ENCODE data around the gene ANKRD62. TPM values are rescaled to one million over a fixed set of nuclear protein-coding genes. Genes with fewer than 3 reads are reported as not detected.
A peak's percentile ranks its signal among the peaks of the same experiment; 100 is the strongest.

The ANKRD62 gene
- total and polyA plus RNA-seq, 9 of the 15 experiments (the other 6 are each of a cell fraction or from before 2014, with no cell fraction given): 0.16 to 1.1 (median 0.45) TPM; not detected in 1

GRCh38 chr18:12092398-12093229 lies 1.0 kb upstream of the ANKRD62 start (continued):
- TF ChIP-seq, protein P1, sequence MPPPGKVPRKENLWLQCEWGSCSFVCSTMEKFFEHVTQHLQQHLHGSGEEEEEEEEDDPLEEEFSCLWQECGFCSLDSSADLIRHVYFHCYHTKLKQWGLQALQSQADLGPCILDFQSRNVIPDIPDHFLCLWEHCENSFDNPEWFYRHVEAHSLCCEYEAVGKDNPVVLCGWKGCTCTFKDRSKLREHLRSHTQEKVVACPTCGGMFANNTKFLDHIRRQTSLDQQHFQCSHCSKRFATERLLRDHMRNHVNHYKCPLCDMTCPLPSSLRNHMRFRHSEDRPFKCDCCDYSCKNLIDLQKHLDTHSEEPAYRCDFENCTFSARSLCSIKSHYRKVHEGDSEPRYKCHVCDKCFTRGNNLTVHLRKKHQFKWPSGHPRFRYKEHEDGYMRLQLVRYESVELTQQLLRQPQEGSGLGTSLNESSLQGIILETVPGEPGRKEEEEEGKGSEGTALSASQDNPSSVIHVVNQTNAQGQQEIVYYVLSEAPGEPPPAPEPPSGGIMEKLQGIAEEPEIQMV (tag; conservative IDR thresholded peaks at IDR 0.05; ENCODE audit: low read depth): no peak
- TF ChIP-seq ZNF75A (CRISPR knock-in tag; IDR thresholded peaks at IDR 0.05): no peak
- no peak for TF ChIP-seq YY1 (IDR thresholded peaks at IDR 0.05; ENCODE audit: borderline replicate concordance in 1 of 3, control insufficient read depth in 1 of 3, extremely low read depth in 1 of 3, insufficient read depth in 3 of 3, insufficient read length in 1 of 3, insufficient replicate concordance in 2 of 3, low read depth in 1 of 3, low read length in 2 of 3)
- no peak for TF ChIP-seq TAF15 (IDR thresholded peaks at IDR 0.05; ENCODE audit: low read depth, low read length)
- TF ChIP-seq, protein P2, sequence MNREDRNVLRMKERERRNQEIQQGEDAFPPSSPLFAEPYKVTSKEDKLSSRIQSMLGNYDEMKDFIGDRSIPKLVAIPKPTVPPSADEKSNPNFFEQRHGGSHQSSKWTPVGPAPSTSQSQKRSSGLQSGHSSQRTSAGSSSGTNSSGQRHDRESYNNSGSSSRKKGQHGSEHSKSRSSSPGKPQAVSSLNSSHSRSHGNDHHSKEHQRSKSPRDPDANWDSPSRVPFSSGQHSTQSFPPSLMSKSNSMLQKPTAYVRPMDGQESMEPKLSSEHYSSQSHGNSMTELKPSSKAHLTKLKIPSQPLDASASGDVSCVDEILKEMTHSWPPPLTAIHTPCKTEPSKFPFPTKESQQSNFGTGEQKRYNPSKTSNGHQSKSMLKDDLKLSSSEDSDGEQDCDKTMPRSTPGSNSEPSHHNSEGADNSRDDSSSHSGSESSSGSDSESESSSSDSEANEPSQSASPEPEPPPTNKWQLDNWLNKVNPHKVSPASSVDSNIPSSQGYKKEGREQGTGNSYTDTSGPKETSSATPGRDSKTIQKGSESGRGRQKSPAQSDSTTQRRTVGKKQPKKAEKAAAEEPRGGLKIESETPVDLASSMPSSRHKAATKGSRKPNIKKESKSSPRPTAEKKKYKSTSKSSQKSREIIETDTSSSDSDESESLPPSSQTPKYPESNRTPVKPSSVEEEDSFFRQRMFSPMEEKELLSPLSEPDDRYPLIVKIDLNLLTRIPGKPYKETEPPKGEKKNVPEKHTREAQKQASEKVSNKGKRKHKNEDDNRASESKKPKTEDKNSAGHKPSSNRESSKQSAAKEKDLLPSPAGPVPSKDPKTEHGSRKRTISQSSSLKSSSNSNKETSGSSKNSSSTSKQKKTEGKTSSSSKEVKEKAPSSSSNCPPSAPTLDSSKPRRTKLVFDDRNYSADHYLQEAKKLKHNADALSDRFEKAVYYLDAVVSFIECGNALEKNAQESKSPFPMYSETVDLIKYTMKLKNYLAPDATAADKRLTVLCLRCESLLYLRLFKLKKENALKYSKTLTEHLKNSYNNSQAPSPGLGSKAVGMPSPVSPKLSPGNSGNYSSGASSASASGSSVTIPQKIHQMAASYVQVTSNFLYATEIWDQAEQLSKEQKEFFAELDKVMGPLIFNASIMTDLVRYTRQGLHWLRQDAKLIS (CRISPR knock-in tag; IDR thresholded peaks at IDR 0.05): no peak
- peak; percentile 57 for TF ChIP-seq CTCFL (IDR thresholded peaks at IDR 0.05; ENCODE audit: borderline replicate concordance, insufficient read depth, low read depth, low read length, poor library complexity, severe bottlenecking)
- TF ChIP-seq SIN3A (IDR thresholded peaks at IDR 0.05; ENCODE audit: borderline replicate concordance in 2 of 2, control insufficient read depth in 1 of 2, low read depth in 2 of 2, low read length in 2 of 2): no peak
- no peak for TF ChIP-seq HDGF (IDR thresholded peaks at IDR 0.05)
- no peak for TF ChIP-seq ZNF280B (CRISPR knock-in tag; IDR thresholded peaks at IDR 0.05)
- TF ChIP-seq YBX1 (IDR thresholded peaks at IDR 0.05): no peak
- no peak for TF ChIP-seq U2AF1 (optimal IDR thresholded peaks at IDR 0.05; ENCODE audit: low read depth, low read length)
- TF ChIP-seq ZNF431 (CRISPR knock-in tag; IDR thresholded peaks at IDR 0.05): no peak
- TF ChIP-seq NFE2 (IDR thresholded peaks at IDR 0.05; ENCODE audit: low read depth): no peak
- no peak for TF ChIP-seq ZBTB8A (IDR thresholded peaks at IDR 0.05; ENCODE audit: partially characterized antibody)
- no peak for TF ChIP-seq ZFP1 (CRISPR knock-in tag; IDR thresholded peaks at IDR 0.05)
- no peak for TF ChIP-seq CREB1 (IDR thresholded peaks at IDR 0.05)
- TF ChIP-seq CREB1 (CRISPR knock-in tag; IDR thresholded peaks at IDR 0.05): 0 out of 2 replicates have a peak, but pooled peaks have one; percentile 22

All from K562 (cell line).